TTC549 (cell line): Measurements from ENCODE around the gene NMUR2.

Experiments used
- FAIRE-seq: peaks from 2 replicates; lab custom pipeline; 2012; peaks lifted over from hg19 to GRCh38; lab: Jason Lieb, UNC

Gene NMUR2

GRCh38 chr5:152369298-152369697, 35.8 kb downstream of the NMUR2 start:
- FAIRE-seq = no peak

DNA sequence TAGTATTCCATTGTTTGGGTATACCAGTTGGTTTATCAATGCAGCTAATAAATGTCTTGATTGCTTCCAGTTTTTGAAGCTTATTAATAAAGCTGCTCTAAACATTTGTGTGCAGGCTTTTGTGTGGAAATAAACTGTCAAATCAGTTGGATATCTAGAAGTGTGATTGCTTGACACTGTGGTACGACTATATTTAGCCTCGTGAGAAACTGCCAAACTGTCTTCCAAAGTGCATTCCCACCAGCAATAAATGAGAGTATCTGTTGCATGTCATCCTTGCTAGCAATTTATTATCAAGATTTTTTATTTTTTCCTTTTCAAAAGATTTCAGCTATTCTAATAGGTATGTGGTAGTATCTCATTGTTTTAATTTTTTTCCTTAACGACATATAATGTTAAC, 37.5 kb downstream of the NMUR2 start:
- FAIRE-seq = no peak

DNA sequence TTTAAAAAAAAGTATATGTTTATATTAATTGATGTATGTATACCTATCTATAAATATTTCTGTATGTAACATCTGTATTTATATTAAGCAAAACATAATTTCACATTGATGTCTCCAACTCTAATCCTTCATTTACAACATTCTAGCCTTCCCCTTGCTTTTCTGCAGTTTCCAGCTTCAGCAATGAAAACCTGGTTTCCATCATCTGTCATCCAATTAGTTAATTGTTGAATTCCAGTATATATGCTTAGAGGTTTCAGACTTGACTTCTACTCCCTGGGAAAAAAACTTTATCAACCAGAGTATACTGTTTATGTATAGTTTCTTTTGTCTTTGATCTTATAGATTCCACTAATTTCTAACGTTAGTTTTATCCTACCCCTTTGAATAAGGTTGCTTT, 38.4 kb downstream of the NMUR2 start:
- no peak for FAIRE-seq

DNA sequence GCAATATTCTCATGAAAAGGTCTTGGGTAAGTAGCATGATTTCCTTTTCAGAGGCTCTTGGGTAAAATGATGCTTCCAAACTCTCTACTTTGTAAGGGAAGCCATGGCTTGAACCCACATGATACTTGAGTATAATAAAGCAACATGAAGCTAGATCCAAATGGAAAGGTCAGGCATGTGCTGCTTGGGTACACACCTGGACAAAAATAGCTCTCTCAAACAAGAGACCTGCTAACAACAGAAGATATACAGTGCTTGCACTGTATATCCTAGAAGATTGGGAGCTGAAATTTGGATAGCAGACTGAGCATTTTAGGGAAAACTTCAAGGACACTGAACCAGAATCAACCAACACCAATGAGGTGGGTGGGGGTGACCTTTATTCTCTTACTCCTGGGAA, 40.2 kb downstream of the NMUR2 start:
- FAIRE-seq = no peak

DNA sequence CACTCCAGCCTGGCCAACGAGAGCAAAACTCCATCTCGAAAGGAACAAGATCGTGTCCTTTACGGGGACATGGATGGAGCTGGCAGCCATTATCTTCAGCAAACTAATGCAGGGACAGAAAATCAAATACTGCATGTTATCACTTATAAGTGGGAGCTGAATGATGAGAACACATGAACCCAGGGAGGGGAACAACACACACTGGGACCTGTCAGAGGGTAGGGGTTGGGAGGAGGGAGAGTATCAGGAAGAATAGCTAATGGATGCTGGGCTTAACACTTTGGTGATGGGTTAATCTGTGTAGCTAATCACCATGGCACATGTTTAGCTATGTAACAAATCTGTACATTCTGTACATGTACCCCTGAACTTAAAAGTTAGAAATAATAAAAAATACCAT, 40.9 kb downstream of the NMUR2 start:
- FAIRE-seq = no peak

DNA sequence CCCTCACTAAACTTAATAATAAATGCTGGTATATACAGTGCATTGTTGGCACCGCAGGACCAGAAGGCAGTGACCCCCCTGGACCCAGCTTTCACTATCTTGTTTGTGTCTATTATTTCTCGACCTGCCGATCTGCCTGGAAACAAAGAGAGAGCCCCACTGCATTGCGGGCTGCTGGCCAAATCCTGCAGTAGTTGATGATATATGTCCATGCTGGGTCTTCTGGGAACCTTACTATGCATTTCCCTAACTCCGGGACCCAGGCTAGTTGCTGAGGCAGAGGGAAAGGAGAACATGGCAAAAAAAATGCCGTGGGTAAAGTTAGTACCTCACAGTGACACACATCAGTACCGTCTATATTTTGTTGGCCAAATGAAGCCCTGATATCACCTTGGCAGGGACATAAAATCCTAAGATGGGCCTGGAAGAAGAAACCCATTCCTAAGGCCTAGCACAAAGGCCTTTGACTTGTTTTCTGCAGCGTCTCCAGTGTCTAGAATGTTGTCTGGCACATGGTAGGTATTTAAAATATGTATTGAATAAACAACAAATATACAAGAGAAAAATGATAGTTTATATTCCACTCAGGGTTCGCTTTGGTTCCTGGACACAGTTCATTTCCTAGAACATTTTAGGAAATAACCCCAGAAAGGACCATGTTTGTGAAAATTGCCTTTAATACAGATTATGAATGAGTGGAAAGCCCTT, 46.1 kb downstream of the NMUR2 start:
- no peak for FAIRE-seq

DNA sequence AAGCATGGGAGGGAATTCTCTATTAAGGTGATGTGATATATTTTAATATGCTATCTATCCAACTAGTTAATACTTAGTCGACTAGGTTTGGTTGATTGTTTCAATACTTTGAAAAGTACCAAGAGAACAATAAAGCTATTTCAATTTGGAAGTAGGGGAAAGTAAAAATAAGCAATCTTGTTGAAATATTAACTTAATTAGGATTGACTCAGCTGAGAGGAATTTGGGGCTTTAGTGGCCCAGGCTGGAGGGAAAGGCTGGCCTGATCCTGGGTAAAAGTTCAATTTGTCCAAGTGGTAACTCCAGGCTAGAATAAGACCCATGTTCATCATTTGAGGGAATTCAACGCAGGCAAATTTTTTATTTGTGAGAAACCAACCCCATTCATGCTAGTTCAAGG, 48.6 kb downstream of the NMUR2 start:
- no peak for FAIRE-seq

- FAIRE-seq = no peak
Observed at GRCh38 chr5:152355061-152355460, 50.0 kb downstream of the NMUR2 start.

DNA sequence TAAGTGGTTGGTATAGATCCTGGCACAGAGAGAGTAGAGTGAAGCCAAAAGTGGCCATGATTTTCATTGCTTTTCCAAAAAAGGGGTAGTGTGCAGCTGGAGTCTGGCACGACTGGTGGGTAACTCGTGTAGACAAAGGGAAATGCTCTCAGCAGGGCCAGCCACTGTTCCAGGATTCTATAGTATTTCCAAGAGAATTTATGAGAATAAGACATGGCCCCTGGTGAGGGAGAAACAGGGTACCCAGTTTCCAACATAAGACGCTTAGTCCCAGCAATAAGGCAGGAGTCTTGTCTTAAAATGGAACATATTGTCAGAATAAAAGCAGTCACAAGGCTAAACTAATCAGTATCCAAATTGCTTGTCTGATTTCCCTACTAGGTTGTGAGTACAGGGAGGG, 52.1 kb downstream of the NMUR2 start:
- no peak for FAIRE-seq

DNA sequence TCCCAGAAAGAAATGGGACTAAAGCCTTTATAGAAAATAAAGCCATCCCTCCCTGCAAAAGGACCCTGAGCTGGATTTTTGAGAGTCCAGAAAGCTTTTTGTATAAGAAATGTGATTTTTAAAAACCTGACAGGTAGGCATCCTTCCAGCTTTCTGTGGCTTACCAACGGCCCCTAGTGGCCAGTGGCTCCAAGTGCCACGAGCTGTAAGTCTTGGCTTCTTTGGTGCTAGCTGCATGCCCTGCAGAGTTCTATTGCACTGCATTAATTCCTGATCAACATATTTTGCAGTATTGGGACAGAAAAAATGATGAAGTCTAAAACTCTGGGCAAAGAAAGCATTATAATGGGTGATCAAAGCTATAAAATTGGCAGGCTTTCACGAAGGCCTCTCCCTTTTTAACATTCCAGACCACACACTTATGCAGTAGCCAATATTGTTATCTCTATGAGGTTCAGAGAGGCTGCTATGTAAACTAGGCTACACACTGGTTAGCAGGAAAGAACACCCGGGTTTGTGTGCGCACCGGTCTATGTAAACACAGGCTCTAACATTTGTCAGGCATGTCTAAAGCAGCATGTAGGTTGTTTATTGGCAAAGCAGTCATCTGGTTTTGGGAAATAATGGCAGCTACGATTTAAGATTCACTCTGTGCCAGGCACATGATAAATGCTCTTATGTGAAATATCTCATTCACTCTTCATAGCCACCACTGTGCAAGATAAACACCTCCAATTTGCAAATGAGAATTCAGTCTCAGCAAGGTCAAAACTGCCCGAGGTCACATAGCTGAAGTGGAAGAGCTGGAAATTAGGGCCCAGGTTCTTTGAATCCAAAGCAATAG, 55.2 kb downstream of the NMUR2 start:
- no peak for FAIRE-seq
